Spleen (tissue), 7 donors: ENCODE results near the gene ANKK1.

ENCODE experiments used
- POLR2AphosphoS5 ChIP-seq, 3 donors: sonication (generic); formaldehyde crosslinking; IDR thresholded peaks; one replicate each; pipeline ENCODE4 v1.5.1; 2017; ENCODE audit warnings: antibody characterized with exemption in 3 of 3
- TF ChIP-seq, protein P1 (sequence below), 11 experiments: fragments of 200-600 bp in 7 of 11; fragments of 450-650 bp in 4 of 11; sonication (generic) in 4 of 11; IDR thresholded peaks in 8 of 11; conservative IDR thresholded peaks in 3 of 11; 1 replicate in 7 of 11; 2 replicates in 4 of 11; pipeline versions ENCODE4 v1.4.0 to v1.8.0; 2016 to 2021; ENCODE audit warnings: antibody characterized with exemption in 11 of 11, inconsistent platforms in 4 of 11, mild to moderate bottlenecking in 1 of 11
- donor health status: DM: no; HTN: no; CAD: no; lungs with moderate emphysema.
- donor health status: DM: no; HTN: no; CAD: no.
- donor health status: DM: no; HTN: no; CAD: no.

DNA sequence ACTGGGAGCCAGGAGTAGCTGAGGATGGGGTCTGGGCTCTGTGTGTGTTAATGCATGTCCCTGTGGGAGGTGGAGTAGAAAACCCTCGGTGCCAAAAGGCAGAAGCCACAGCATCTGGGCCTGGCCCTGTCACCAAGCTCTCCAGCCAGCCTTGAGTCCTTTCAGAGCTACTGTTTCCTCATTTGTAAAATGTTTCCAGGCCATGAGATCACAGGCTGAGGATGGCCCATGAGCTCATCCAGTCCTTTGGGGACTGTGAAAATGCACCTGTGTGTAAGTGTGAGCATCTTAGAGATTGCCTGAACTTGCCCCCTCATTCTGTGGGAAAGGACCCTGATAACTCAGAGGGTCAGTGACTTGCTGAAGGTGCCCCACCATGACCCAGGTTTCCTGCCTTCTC lies 9.1 kb downstream of the ANKK1 start:
- TF ChIP-seq, protein P1, sequence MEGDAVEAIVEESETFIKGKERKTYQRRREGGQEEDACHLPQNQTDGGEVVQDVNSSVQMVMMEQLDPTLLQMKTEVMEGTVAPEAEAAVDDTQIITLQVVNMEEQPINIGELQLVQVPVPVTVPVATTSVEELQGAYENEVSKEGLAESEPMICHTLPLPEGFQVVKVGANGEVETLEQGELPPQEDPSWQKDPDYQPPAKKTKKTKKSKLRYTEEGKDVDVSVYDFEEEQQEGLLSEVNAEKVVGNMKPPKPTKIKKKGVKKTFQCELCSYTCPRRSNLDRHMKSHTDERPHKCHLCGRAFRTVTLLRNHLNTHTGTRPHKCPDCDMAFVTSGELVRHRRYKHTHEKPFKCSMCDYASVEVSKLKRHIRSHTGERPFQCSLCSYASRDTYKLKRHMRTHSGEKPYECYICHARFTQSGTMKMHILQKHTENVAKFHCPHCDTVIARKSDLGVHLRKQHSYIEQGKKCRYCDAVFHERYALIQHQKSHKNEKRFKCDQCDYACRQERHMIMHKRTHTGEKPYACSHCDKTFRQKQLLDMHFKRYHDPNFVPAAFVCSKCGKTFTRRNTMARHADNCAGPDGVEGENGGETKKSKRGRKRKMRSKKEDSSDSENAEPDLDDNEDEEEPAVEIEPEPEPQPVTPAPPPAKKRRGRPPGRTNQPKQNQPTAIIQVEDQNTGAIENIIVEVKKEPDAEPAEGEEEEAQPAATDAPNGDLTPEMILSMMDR (IDR thresholded peaks at IDR 0.05 in 8 of 11, conservative IDR thresholded peaks at IDR 0.05 in 3 of 11): no peak
- TF ChIP-seq POLR2AphosphoS5 (IDR thresholded peaks at IDR 0.05): no peak
